Left renal pelvis (tissue), 4 donors: ENCODE results near the gene ALPG. TPM values are rescaled to one million over a fixed set of nuclear protein-coding genes. Genes with fewer than 3 reads are reported as not detected.

ENCODE experiments used
- DNase-seq, 4 donors: peaks; one replicate each; pipeline ENCODE4 v3.0.0-alpha.2; 2013; ENCODE audit warnings: low read depth in 4 of 4, low spot score in 3 of 4
- polyA plus RNA-seq, 4 donors: library from polyadenylated mRNA; unstranded; fragments of 120-200 nt; gene quantifications; one replicate each; pipeline ENCODE4 v1.2.1, GENCODE V29; 2013; ENCODE audit not compliant: insufficient read length in 4 of 4

Gene ALPG
- polyA plus RNA-seq, 4 donors = not detected

DNA sequence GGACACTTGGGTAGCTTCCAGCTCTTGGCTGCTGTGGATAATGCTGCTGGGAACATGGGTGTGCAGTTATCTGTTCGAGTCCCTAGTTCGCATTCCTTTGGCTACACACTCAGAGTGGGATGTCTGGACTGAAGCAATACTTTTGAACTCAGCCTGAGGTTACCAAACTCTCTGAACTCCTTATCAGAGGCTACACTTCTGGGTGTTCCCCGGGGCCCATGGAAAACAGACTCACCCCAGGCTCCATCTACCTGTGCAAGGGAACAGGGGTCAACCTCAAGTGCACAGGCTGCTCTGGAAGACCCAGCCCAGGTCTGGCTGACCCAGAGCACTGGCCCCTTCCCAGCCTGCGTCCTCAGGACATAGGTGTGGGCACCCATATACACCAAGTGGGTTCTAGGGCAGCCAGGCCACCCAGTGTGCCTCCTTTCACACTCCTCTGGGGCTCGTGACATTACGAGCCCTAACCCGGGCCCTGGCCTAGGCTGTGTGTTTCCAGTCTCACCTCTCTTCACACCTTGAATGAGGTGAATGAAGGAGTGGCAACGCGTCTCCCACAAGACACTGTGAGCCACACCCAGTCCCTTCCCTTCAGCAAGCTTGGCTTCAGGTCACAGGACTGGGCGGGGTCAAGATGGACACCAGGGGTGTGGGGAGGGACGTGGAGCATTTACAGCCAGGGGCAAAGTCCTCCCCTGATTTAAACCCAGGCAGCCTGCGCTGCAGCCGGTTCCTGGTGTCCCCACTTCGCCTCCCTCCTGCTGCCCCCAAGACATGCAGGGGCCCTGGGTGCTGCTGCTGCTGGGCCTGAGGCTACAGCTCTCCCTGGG lies 49.0 kb downstream of the ALPG start, which contains the start of gene ALPI:
Gene ALPI (plus strand): TSS at position 728 of the 830 bp plus-strand sequence. CDS start 47 bp downstream, at position 775.
- DNase-seq = no peak

- no peak for DNase-seq
Observed at GRCh38 chr2:232456296-232457120, 49.9 kb downstream of the ALPG start.

- DNase-seq = no peak
Observed at GRCh38 chr2:232457121-232458011, 50.7 kb downstream of the ALPG start.

DNA sequence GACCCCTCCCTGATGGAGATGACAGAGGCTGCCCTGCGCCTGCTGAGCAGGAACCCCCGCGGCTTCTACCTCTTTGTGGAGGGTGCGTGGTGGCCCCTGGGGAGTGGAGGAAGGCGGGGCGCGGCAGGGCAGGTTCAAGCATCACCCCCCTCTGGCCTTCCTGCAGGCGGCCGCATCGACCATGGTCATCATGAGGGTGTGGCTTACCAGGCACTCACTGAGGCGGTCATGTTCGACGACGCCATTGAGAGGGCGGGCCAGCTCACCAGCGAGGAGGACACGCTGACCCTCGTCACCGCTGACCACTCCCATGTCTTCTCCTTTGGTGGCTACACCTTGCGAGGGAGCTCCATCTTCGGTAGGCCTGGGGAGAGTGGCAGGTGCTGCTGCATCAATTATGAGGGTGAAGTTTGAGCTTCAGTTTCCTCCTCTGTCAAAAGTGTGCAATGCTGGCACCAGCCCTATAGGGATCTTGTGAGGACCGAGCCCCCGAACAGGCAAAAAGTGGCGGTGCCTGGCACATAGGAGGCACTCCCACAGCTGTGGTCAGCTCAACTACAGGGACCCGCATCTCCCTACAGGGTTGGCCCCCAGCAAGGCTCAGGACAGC lies 51.5 kb downstream of the ALPG start:
- no peak for DNase-seq

- no peak for DNase-seq
Observed at GRCh38 chr2:232458661-232459418, 52.2 kb downstream of the ALPG start.

GRCh38 chr2:232459419-232460035 lies 52.9 kb downstream of the ALPG start:
- no peak for DNase-seq

- DNase-seq = no peak
Observed at GRCh38 chr2:232460171-232460570, 53.5 kb downstream of the ALPG start.

Other genes starting within 250 kb of the ALPG start
- under 1 TPM in 1 of 4 donors, not detected in 3; 0.20 TPM for gene ALPP, start 28.1 kb upstream of the ALPG start, polyA plus RNA-seq
- under 1 TPM in 2 of 4 donors, not detected in 2; 0.06 to 0.09 TPM for gene ALPI, start 49.3 kb downstream of the ALPG start, polyA plus RNA-seq
- gene ECEL1, start 81.0 kb downstream of the ALPG start, polyA plus RNA-seq = 10 to 100 TPM; 11.7 to 18.8 (median 14.3) TPM
- under 1 TPM in 2 of 4 donors, not detected in 2; 0.15 to 0.29 TPM for gene PRSS56, start 113.5 kb downstream of the ALPG start, polyA plus RNA-seq
- under 1 TPM; 0.52 to 0.85 (median 0.66) TPM for gene CHRND, start 119.3 kb downstream of the ALPG start, polyA plus RNA-seq
- 1 to 10 TPM in 3 of 4 donors, under 1 TPM in 1; 0.73 to 2.2 (median 1.5) TPM for gene CHRNG, start 132.8 kb downstream of the ALPG start, polyA plus RNA-seq
- 10 to 100 TPM in 3 of 4 donors, 1 to 10 TPM in 1; 9.5 to 15.6 (median 11.9) TPM for gene TIGD1, start 143.7 kb downstream of the ALPG start, polyA plus RNA-seq
- 100 to 1,000 TPM in 2 of 4 donors, 10 to 100 TPM in 2; 96.4 to 110 (median 102) TPM for gene EIF4E2, start 143.8 kb downstream of the ALPG start, polyA plus RNA-seq
- 10 to 100 TPM; 16.4 to 90.4 (median 74.1) TPM for gene EFHD1, start 226.8 kb downstream of the ALPG start, polyA plus RNA-seq